Measurements from ENCODE around the gene DUS1L. TPM values are rescaled to one million over a fixed set of nuclear protein-coding genes. Genes with fewer than 3 reads are reported as not detected.

DUS1L gene
- total RNA-seq, 1 donor from 2014 or later, result 64.0 TPM

DNA sequence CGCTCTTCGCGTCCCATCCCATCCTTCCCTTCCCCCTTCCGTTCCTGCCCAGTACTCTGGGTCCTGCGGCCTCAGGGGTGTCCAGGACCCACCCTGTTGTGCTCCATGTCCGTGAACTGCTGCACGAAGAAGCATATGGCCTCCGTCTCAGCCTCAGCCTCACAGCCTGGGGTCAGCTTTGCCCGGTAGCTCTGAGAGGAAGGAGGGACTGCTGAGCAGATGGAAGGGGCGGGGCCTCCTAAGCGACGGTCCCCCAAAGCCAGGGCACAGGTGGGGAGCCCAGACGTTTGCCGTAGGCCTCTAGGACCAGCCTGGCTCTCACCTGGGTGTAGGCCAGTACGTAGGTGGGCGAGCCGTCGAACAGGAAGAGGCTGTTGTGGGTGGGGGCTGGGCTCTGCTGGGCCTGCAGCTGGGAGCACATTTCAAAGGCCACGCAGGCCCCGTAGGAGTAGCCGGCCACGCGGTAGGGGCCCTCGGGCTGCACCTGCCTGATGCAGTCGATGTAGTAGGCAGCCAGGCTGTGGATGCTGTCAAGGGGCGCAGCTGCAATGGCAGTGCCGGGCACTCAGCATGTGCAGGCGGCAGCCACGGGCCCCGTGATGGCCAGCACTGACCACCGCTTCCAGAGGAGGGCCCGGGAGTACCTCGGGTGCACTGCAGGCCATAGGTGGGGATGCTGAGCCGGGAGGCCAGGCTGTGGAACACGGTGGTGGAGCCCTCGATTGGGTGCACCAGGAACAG lies 14.6 kb upstream of the DUS1L start:
- DNase-seq (ENCODE audit: low spot score), result no peak
- no peak overlapping the region for H3K4me3 Mint-ChIP-seq (ENCODE audit: unreplicated experiment)
- H3K9me3 Mint-ChIP-seq (ENCODE audit: low read depth), result no peaks in the 10 kb centered on the region
- H3K36me3 Mint-ChIP-seq (ENCODE audit: low read depth), result peaks cover 16% of the 10 kb centered on the region
- no peak overlapping the region for H3K27ac Mint-ChIP-seq (ENCODE audit: unreplicated experiment)
- no peak for TF ChIP-seq CTCF (IDR thresholded peaks at IDR 0.05)
- no peaks in the 10 kb centered on the region for H3K27me3 Mint-ChIP-seq (ENCODE audit: low read depth)
- H3K4me1 Mint-ChIP-seq (ENCODE audit: low read depth), result no peaks in the 10 kb centered on the region

DNA sequence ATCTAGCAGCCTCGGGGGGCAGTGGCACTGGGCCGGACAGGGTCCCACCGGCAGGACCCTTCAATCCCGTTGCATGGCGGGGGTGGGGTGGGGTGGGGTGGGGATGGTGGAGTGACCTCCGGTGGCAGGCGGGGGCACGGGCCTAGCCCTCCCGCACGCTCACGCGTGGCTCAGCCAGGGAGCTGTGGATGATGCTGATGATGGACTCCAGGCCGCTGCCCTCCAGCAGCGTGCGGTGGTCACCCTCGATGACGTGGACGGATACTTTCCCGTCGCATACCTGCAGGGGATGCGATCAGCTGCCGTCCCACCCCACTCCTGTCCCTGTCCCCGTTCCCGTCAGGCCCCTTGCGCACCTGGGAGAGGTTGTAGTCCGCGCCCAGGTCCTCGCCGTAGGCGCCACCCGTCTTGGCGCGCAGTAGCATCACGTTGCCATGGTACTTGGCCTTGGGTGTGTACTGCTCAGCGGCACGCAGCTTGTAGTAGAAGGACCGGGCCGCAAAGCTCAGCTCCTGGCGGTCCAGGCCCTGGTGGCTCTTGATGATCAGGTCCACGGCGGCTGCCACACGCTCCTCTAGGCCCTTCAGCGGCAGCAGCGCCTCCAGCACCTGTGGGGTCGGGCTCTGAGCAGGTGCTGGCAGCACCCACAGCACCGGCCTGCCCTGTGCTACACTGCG lies 13.5 kb upstream of the DUS1L start:
- Mint-ChIP-seq H3K27ac (ENCODE audit: unreplicated experiment) (no peak overlapping the region), H3K27me3 (ENCODE audit: low read depth) (no peaks in the 10 kb centered on the region), H3K4me3 (ENCODE audit: unreplicated experiment) (no peak overlapping the region), H3K9me3 (ENCODE audit: low read depth) (no peaks in the 10 kb centered on the region), H3K4me1 (ENCODE audit: low read depth) (no peaks in the 10 kb centered on the region), H3K36me3 (ENCODE audit: low read depth) (peaks cover 13% of the 10 kb centered on the region)
- TF ChIP-seq CTCF (IDR thresholded peaks at IDR 0.05), result no peak
- no peak for DNase-seq (ENCODE audit: low spot score)

DNA sequence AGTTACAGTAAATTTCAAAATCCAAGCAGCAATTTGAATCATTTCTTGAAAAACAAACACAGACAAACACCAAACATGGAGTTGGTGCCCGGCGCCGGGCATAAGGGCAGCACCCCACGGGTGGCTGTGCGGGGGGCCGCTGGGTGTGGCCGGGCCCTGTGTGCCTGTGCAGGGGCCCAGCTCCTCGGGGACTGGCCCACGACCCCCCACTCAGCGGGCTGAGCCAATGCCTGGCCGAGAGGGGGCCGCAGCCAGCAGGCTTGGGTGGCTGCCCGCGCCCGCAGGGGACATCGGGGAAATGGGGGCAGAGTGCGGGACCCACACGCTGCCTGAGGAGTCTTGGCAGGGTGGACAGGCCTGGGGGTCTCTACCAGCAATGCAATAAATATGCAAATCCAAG lies 12.8 kb upstream of the DUS1L start:
- TF ChIP-seq CTCF (IDR thresholded peaks at IDR 0.05), result no peak
- H3K27ac Mint-ChIP-seq (ENCODE audit: unreplicated experiment), result no peak overlapping the region
- no peak for DNase-seq (ENCODE audit: low spot score)
- H3K36me3 Mint-ChIP-seq (ENCODE audit: low read depth), result peaks cover 11% of the 10 kb centered on the region
- H3K4me1 Mint-ChIP-seq (ENCODE audit: low read depth), result no peaks in the 10 kb centered on the region
- no peaks in the 10 kb centered on the region for H3K27me3 Mint-ChIP-seq (ENCODE audit: low read depth)
- no peaks in the 10 kb centered on the region for H3K9me3 Mint-ChIP-seq (ENCODE audit: low read depth)
- H3K4me3 Mint-ChIP-seq (ENCODE audit: unreplicated experiment), result no peak overlapping the region

DNA sequence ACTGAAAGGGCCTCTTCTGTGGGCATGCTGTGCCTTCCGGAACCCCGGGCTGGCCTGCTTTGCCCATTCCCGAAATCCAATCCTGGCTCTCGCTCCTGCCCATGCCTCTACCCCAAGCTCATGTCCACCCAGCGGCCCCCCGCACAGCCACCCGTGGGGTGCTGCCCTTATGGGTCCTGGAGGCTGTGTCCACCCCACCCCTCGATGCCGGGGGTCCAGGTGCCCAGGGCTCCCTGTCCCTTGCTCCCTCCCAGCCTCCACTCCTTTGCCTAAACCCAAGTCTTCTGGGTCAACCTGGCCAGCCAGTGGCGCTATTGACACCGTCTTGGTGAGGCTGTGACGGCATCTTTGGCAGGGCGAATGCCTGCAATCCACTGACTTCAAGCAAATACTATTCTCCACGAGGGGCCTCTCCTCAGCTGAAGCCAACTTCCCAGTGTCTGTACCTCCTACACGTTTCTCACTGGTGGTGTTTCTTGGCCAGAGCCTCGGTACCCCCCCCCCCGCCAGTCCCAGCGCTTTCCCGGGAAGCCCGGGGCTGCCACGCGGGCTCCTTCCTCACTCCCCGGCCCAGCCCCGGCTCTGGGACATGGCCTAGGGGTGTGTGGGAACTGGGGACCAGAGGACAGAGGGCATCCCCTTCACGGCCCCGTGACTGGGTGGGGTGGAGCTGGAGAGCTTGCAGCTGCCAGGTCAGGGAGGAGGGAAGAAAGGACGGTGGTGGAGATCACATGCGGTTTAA lies 12.2 kb upstream of the DUS1L start:
- no peaks in the 10 kb centered on the region for H3K27me3 Mint-ChIP-seq (ENCODE audit: low read depth)
- H3K36me3 Mint-ChIP-seq (ENCODE audit: low read depth), result peaks cover 11% of the 10 kb centered on the region
- no peak for DNase-seq (ENCODE audit: low spot score)
- peak overlapping the region; percentile 57 for H3K27ac Mint-ChIP-seq (ENCODE audit: unreplicated experiment)
- no peak for TF ChIP-seq CTCF (IDR thresholded peaks at IDR 0.05)
- H3K9me3 Mint-ChIP-seq (ENCODE audit: low read depth), result no peaks in the 10 kb centered on the region
- no peaks in the 10 kb centered on the region for H3K4me1 Mint-ChIP-seq (ENCODE audit: low read depth)
- no peak overlapping the region for H3K4me3 Mint-ChIP-seq (ENCODE audit: unreplicated experiment)
